Activated naive CD4-positive, alpha-beta T cell (primary cell): ENCODE results near the gene CRB1.

Experiments used
- DNase-seq, 4 experiments: peaks; one replicate each; lab custom pipeline; 2025; lab: John Stamatoyannopoulos, UW

Gene CRB1

DNA sequence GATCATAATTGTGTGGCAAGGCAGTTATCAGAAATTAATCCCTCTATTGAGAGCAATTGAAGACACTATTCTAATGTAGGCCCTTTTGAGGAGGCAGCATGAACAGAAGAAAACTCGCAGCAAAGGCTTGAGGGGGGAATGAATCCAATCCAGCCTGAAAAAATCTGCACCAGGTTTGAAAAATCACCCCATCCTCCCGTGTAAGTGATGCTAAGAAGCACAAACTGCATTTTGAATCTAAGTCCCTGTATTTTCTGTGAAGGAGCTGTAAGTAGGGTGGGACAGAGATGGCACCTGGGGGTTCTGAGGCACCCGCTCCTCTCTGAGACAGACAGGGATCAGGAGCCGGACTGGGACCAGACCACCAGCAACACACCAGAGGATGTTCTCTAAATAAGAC is at the start of gene CRB1:
Gene CRB1 (plus strand): TSS at position 241 of the 400 bp plus-strand sequence. CDS start 161 bp downstream, outside the sequence.
- DNase-seq, result no peak

GRCh38 chr1:197218857-197219256 is 49.2 kb upstream of the CRB1 start:
- DNase-seq, result no peak

DNA sequence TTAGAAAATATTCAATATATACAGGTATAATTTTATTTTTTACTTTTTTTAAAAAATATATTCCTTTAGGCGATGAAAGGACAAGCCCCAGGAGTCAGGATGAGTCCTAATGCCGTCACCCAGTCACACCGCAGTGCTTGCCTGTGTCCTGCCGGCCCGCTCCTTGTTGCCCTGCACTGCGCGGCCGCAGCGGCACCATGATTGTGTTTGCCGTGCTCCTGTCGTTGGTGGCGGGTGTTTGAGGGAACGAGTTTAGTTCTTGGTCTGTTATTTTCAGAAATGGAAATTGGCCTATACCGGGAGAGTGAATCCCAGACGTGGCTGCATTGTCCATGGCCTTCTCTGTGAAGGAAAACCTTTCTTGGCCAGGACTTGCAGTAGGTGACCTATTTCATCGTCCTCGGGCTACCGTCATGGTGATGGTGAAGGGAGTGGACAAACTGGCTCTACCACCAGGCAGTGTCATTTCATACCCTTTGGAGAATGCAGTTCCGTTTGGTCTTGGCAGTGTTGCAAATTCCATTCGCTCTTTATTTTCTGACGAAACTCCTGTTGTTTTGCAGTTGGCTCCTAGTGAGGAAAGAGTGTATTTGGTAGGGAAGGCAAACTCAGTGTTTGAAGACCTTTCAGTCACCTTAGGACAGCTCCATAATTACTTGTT is 45.9 kb upstream of the CRB1 start:
- DNase-seq, result no peak

- DNase-seq, result no peak
Measured at GRCh38 chr1:197222780-197223179, 45.3 kb upstream of the CRB1 start.

DNA sequence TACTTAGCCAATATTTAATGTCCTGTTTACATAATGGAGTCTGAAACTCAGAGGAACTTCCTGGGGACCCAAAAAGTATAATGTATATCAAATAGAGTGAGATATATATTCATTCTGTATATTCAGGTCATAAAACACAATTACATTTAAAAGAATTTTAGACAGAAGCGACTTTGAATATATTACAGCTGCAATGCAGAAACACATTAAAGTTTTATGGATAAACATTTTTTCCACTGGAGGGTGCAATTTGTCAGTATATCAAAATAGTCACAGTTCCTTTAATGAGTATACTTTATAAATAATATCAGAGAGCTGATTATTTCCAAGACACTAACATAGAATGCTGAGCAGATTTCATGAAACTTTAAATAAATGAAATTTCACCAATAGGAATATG is 43.9 kb upstream of the CRB1 start:
- no peak for DNase-seq

DNA sequence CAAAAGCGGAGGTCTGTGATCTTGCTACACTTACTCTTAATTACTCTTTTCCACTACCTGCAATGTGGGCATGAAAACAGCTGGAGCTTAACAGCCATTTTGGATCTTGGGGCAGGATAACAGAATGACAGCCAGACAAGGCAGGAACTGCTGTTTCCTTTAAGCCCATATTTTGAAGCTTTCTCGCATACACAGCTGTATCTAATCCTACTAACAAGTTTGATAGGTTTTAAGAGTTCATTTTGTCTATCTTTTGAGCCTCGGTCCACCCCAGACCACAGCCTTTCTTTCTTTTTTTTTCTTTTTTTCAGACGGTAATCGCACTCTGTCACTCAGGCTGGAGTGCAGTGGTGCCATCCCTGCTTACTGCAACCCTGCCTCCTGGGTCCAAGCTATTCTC is 42.4 kb upstream of the CRB1 start:
- DNase-seq, result no peak

DNA sequence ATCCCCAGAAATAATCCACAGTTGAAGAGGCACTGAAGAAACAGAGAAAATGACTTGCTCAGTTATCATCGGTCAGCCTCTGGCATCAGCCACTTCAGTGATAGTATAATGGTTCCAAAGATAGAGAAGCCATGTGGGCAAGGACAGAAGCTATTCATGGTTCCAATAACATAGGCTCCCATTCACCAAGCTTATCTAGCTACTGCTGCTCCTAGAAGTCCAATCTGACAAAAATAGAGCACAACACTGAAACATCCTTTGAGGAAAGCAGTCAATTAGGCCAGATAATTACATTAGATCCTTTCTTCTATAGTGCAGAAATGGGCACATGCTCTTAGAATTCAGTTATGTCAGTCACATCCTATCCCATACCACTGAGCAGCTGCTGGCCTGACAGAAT is 33.5 kb upstream of the CRB1 start:
- no peak for DNase-seq

DNA sequence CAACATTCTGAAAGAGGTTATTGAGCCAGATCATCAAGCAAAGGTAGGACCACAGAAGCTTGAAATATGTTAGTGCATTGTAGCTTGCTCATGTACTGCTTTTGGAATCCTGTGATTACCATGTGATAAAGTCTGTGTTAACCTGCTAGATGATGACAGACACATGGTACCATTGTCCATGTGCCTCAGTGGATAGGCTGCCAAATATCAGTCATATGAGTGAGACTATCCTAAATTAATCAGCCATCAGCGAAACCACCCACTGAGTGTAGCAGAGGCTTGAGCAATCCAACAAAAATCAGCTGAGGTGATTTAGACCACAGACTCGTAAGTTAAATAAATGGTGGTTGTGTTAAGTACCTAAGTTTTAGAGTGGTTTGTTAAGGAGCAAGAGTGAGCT is 32.7 kb upstream of the CRB1 start:
- DNase-seq, result no peak

DNA sequence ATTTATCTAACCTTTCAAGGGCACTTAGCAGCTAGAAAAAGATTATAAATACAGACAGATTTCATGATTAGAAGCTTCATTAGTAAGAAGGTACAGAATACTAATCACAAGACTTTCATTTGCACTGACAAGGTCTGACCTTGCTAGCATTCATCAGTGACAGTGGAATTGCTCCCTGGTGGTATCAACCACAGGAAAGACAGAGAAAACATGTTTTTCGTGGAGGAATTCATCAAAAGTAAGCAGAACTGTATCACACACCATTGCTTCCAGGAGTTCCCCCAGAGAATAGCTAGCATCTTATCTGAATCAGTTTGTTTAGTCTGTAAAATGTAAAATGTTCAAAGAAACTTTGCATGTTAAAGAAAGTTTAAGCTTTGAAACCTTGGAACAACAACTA is 20.6 kb upstream of the CRB1 start:
- no peak for DNase-seq

DNA sequence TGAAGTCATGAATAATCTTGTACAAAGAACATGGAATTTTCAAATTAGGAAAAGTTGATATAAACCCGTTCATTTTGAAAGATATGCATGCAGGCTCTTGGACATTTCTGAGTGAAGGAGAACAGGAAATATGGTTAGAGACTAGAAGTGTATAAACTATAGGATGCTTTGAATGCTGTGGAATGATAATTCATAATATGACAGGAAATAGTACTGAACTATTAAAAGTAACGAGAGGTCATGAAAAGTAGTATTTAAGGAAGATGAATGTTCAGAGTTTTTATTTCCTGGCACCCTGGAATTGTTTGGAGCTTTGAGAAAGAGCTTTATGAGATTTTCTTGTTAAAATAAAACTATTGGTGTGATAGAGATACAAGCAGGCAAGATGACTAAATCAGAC is 18.7 kb upstream of the CRB1 start:
- DNase-seq, result no peak

DNA sequence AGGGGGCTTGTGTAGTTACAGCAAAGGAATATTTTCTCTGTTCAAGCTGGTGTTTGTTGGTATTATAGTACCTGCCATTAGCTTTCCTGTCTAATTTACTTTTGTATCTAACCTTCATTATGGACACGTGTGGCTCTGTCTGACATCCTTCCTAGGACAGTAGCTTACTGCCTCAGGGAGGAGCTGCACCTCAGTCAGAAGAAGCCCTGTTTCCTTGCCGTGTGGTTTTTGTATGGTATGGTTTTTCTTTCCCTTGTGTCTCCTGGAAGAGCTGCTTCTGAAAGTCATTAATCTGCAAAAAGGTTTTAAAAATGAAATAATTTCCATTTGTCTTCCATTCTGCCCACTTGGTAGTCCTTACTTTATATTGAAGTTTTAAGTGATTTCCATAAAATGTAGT is 17.4 kb upstream of the CRB1 start:
- DNase-seq, result no peak

DNA sequence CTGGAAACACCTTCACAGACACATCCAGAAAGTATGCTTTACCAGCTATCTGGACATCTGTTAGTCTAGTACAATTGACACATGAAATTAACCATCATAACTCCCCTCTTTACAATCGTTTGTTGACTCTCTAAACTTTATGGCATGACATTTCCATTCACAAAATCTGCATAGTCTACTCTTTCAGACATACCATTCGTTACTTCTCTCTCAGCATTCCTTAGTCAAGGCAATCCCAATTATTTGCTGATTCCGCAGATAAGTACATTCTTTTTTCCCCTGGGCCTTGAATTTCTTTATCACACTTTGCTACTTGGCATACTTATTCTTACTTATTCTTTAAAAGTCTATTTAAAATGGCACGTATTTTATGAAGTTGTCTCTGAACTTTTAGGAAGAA is 15.1 kb upstream of the CRB1 start:
- DNase-seq, result no peak

DNA sequence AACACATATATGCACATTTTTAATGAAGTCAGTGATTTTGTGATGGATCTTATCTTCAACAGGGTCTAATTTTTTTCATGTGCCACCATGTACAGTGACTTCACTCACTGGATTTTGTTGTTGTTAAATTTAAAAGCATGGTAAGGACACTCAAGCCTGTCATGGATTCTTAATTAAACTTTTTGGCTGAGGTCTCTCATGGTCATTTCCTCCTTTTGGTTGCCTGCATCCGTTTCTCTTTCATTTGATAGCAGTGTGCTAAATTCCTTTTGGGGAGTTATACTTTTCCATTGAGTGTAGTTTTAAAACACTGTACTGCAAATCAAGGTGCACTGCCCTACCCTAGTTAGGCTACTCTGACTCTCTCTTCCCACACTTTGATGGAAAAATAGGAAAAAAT is 13.2 kb upstream of the CRB1 start:
- DNase-seq, result no peak

DNA sequence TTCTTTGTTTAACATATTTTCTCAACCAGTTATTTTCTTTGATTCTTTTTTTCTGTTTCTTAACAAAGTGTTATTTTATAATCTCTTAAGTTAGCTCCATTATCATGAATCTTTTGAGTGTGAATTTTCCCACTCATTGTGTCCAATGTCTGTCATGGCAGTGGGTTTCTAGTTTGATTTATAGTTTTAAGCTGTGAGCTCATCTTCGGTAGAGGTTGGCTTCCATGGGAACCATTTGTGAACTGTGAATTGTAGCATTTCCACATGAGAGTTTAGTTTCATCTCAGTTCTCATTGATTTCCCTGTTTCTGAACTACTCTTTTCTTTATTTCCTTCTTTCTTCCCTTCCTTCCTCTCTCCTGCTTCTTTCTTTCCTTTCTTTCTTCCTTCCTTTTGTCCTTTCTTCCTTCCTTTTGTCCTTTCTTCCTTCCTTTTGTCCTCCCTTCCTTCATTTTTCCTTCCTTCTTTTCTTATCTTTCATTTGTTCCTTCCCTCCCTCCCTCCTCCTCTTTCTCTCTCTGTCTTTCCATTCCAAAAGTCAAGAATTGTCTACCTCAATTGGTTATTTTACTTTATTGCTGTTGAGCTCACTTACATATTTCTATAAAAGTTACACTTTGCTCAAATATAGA is 3.0 kb upstream of the CRB1 start:
- DNase-seq, result no peak

- no peak for DNase-seq
Measured at GRCh38 chr1:197269053-197269452, 1.0 kb downstream of the CRB1 start.

GRCh38 chr1:197272791-197273190 is 4.7 kb downstream of the CRB1 start:
- DNase-seq, result no peak

- no peak for DNase-seq
Measured at GRCh38 chr1:197277166-197277565, 9.1 kb downstream of the CRB1 start.

DNA sequence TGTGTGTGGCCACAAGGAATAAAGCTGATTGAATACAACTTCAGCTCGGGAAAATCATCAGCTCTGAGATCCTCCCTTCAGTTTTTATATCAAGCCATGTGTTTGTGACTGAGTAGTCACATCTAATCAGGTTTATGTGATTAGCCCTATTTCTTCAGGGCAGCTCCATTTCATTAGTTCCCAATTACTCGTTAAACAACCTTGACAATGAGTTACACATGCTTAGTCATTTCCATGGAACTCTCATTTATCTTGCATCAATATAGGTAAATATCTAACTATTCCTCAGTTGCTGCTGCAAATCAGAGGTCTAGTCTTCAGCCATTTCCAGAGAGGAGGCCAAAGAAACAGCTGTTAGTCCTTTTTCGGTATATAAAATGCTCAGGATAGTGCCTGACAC is 16.3 kb downstream of the CRB1 start:
- no peak for DNase-seq

DNA sequence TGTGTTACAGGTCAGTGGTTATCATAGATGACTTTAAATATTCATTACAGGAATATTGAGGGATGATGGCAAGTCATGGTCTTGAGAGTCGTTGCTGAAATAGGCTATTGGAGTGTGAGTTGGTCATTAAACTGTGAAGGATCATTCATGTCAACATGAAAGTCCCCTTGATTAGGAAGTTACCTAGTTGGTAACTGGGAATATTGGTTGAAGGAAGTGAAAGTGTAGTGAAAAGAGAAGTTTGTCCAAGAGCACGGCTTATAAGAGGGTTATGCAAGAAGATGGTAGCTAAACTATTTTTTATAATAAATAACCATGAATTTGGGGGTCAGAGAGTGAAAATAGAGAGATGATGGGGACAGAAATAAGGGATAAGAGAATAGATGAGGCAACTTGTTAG is 16.9 kb downstream of the CRB1 start:
- no peak for DNase-seq

DNA sequence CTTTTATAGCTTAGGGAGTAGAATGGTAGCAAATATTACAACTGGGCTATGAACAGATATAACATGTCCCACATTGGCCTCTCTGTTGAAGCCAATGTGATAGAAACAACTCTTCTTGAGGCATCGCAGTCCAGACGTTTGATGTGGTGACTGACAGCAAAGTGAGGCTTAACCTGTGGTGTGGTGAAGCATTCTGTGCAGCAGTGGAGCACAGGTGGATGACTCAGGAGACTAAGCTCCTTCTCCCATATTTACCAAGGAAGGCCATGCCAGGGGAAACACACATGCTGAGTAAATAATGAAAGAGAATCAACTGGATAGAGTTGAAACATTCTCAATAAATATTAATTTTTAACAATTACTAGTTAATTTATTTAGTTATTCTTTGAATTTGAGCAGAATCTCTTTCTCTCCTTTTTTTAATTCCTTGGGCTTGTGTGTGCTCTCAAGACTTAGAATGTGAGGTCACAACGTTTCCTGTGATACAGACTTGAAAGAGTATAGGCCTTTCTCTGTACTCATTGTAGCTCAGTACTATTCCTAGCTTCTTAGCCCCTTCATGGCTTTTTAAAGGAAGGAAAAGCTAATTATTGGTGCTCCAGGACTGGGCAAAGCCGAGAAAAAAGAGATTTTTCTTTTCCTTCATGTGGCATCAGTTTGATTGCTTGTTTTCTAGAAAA is 17.6 kb downstream of the CRB1 start:
- no peak for DNase-seq

GRCh38 chr1:197286634-197287033 is 18.6 kb downstream of the CRB1 start:
- no peak for DNase-seq

GRCh38 chr1:197287863-197288262 is 19.8 kb downstream of the CRB1 start:
- DNase-seq, result no peak

- no peak for DNase-seq
Measured at GRCh38 chr1:197302775-197303174, 34.7 kb downstream of the CRB1 start.

- no peak for DNase-seq
Measured at GRCh38 chr1:197303463-197303862, 35.4 kb downstream of the CRB1 start.
